NCI-H2227 (cell line): Measurements from ENCODE around the gene NAA10.

Experiments
- DNase-seq: peaks from one replicate; lab custom pipeline; 2025; ENCODE audit not compliant: unreplicated experiment; lab: John Stamatoyannopoulos, UW

The NAA10 gene

DNA sequence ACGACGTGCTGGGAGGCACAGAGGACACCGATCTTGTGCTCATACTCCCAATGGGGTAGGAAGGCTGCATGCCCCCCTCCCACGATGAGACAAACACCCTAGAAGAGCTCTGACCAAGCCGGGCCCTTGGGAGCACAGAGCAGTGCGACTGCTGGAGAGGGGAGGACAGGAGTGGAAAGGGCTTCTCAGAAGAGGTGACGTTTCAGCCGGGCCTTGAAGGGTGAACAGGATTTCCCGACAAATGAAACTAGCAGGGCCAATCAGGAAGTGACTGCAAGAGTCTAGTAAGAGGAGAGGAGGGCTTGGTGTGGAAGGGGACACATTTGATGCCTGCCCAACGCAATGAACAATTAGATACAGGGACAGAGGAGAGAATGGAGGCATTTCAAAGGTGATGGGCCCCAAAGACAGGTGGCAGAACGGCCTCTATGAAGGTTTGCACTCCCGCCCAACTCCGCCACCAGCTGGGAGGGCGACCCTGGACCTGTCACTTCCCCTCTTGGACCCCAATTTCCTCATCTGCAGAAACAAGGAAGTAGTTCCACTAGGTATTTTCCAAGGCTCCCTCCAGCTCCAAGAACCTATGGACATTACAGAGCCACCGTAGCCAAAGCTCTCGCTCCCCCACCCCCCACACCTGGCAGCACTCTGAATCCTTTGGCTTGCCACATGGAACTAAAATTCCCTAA, 32.8 kb upstream of the NAA10 start:
- no peak for DNase-seq

DNA sequence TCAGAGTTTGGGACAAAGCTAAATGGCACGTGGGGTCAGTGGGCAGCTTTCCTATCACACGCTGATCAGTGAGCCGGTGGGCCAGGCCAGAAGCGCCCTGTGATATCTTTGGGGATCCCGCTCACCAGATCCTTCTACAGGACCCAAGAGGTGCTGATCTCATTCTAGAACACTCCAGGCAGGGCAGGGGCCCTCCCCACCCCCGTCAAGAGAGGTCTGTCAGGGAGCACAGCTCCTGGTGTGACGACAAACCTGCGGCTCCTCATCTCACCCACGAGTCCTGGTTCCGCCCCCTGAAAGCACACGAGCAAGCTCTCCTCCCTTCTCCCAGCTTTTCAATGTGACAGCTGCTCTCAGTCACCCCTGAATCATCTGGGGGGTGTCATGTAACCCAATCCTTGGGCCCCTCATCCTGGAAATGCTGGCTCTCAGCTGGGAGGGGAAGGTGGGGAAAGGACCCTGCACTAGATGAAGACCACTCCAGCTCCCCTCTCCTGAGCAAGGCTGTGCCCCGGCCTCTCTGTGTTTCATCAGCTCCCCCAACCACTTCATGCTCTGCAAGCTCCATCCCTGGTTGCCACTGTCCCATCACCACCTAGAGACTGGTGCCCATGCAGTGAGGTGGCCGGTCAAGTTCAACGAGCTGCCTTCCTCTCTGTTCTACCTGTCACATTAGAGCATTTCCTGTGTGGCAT, 32.2 kb upstream of the NAA10 start:
- no peak for DNase-seq

DNA sequence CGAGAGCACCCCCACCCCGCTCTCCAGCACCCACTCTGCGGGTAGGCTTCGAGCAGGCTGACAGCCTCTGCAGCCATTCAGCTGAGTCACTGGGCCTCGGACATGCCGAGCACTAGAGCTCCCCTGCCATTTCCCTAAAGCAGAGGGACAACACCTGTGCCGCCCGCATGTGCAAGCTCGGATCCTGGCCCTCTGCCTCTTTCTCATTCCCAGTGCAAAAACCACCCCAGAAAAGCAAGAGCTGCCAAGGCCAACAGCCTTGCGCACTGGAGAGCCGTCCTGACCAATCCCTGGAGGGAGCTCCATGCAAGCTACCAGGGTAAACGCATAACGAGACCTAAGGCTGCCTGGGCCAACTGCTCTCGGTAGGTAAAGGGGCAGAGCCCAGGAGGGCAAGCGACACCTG, 31.4 kb upstream of the NAA10 start:
- DNase-seq: no peak

DNA sequence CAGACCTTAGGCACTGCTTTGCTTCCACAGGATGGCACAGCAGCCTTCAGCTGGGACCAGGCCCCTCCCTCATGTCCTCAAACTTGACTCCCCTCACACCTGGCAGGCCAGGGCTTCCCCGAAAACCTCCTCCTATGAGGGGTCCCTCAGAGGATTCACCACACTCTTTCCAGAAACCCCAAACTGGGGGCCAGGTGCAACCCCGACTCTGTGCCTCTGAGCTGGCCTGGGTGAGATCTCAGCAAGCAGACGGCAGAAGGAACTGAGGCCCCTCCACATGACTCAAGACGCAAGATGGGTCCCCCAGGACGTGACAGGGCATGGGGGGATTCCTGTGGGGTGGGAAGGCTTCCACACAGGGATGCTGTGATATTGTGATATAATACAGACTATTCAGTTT, 30.6 kb upstream of the NAA10 start:
- no peak for DNase-seq

DNA sequence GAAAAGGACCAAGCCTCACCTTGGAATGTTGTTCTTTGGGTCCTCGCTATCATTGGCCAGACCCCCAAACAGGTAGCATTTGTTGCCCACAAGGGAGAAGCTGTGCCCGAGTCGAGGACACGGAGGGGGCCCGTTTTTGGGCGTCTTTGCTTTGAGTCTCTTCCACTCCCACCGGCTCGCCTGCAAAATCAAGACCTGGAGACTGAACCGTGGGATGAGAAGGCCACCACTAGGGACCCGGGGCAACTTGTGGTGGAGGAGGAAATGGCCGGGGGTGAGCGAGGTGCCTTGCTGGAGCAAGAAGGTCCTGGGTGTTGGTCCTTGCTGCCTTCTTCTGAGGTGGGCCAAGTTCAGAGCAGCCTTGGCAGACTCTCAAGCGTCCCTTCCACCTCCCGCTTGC, 29.3 kb upstream of the NAA10 start:
- DNase-seq: no peak

DNA sequence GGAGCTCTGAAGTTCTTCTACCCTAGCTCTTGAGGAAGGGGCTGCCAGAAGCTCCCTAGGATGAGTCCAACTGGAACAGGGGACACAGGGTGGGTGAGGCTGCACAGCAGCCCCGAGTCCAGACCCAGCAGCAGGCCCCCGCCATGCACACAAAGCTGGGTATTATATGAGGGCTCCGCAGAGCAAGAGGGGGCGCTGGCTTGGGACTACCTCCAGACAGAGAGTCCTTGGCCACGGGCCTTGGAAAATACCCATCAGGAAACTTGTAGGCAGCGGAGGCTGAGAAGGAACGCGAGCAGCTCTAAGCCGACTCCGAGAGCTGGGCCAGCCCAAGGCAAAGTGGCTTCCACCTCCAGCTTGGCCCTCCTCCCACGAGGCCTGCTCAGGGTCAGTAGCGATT, 28.7 kb upstream of the NAA10 start:
- DNase-seq: no peak

DNA sequence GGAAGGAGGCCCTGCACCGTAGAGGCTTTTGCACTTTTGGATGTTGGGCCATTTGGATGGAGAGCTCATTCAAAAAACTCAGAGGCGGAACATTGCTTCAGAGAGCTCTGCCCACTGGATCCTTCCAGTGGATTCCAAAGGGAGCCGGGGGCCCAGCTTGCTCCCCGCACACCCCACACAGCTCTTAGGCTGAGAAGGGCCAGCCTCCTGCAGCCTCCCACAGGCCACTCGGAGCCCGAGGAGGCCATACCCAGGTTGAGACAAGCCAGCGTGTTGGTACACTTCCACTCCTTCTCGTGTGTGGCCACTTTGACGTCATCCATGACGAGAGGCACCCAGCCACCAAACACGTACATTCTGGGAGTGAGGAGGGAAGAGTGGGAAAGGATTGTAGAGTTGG, 26.5 kb upstream of the NAA10 start:
- DNase-seq: no peak

DNA sequence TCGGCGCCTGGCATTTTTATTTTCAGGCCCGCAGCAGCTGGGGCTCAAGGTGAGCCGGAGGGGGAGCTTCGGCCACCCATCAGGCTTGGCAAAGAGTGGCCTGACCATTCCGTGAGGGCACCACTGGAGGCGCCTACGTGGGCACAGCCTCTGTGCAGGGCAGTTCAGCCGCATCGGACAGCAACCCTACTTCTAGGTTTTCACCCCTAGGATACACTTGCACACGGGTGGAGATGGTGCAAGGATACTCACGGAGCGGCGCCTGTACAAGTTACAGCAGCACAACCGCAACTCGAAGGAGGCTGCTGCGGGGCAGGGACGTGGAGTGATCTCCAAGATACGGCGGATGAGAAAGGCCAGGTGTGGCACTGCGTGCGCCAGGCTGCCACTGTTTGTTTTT, 25.9 kb upstream of the NAA10 start:
- DNase-seq: no peak

DNA sequence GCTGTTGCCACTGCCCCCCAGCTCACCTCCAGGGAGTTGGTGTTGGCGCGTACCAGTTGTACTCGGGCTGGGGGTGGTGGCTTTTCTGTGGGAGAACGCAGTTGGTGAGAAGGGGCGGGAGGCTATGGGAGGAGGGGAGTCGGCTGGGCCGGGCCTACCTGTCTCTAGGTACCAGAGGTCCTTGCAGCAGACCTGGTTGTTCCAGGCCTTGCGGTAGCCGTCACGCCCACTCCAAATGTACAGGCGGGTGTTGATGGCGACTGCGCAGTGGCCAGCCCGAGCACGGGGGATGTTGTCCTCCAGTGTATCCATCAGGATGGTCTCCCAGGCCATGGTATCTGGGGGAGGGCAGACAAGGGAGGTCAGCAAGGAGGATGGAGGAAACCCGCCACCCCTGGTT, 25.2 kb upstream of the NAA10 start:
- no peak for DNase-seq

DNA sequence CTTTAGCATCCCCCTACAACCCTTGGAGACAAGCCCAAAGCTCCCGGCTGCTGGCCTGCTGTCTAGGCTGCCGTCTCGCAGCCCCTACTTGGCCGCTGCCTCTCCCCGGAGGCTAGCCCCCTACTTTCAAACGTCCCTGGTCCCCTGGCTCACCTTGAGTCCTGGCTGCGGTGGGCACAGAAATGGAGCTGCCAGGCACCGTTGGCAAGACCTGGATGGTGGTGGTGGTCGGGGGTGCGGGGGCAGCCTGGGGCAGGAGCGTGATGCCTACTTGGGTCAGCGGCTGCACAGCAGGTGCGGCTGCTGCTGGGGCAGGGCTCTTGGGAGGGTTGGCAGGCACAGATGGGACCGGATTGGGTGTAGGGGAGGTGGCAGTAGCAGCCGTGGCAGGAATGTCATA, 24.8 kb upstream of the NAA10 start:
- no peak for DNase-seq

DNA sequence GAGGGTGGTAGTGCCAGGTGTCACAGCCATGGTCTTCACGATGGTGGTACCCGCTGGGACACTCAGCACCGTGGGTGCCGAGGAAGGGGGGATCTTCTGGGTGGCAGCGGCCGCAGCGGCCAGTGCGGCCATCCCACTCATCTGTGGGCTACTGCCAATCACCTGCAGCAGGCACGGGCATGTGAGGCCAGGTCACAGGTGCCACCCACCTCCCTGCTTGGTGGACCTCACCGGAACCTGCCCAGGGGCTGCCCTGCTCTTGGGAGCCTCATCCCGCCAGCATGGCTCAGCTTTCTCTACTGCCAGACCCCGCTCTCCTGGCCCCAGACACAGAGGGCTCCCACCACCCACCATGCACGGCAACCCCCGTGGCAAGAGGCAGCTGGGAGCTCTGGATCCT, 23.8 kb upstream of the NAA10 start:
- no peak for DNase-seq

DNA sequence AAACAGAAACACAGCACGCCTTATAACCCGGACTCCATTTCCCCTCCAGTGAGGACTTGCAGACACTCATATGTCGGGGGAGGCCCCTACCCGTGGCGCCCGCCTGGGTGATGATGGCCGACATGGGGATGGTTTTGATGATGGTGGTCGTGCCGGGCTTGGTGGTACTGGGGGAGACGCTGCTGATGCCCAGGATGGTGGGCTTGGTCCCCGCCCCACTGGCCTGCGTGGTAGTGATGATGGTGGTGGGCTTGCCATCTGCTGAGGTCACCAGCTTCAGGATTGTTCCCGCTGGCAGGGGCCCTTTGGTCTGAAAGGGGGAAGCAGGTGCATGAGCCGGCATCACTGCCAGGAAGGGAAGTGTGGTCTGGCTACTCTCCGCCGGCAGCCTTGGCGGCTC, 22.4 kb upstream of the NAA10 start:
- no peak for DNase-seq

DNA sequence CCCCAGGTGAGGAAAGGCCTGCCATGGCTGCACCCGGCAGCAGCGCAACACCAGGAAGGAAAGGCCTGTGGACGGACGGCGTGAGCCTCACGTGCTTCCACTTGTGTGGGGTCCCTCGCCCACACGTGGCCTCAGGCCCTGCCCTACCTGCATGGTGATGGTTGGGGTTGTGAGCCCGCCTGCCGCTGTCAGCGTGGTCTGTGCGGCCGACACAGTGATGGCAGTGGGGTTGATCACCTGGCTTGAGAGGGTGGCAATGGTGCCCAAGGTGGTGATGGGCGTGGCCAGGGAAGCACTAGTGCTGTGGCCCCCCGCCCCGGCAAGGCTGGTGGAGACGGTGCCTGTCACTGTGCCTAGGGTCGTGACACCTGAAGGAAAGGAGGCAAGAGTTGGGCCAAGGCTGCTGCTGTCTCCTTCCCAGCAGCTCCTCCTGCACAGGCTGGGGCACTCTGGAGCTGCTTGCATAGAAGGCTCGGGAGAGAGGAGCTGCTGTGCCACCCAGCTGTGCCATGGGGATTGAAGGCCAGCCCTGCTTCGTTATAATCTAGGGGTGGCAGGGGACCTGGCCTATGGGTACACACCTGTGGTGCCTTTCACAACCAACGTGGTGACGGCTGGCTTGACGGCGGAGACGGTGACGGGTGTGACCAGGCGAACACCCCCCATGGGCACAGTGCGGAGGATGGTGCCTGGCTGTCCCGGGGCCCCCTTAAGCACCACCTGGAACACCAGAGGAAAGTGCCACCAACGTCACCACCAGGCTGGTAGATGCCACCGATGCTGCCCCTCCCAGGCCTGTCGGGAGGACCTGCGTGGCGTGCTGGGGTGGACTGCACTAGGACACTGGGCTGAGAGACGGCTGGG, 21.4 kb upstream of the NAA10 start:
- DNase-seq: no peak

DNA sequence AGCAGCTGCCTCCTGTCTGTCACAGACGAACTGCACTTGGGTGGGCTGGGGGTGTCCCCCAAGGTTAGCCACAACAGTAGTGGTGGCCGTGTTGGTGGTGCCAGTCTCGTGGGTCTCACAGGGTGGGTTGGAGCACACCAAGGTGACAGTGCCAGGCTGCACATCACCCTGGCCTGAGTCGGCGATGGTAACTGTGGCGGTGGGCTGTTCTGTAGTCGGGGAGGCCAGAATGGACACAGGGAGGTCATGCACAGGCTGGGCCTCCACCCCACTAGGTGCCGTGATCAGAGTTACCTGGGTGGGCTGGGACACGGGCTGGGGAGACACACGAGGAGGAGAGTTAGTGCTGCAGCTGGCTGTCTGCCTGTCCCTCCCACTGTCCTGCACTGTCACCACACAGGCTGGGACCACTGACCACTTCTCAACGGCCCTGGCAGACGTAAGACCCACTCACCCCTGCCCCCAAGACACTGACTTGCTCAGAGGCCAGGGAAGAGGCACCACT, 20.4 kb upstream of the NAA10 start:
- no peak for DNase-seq

DNA sequence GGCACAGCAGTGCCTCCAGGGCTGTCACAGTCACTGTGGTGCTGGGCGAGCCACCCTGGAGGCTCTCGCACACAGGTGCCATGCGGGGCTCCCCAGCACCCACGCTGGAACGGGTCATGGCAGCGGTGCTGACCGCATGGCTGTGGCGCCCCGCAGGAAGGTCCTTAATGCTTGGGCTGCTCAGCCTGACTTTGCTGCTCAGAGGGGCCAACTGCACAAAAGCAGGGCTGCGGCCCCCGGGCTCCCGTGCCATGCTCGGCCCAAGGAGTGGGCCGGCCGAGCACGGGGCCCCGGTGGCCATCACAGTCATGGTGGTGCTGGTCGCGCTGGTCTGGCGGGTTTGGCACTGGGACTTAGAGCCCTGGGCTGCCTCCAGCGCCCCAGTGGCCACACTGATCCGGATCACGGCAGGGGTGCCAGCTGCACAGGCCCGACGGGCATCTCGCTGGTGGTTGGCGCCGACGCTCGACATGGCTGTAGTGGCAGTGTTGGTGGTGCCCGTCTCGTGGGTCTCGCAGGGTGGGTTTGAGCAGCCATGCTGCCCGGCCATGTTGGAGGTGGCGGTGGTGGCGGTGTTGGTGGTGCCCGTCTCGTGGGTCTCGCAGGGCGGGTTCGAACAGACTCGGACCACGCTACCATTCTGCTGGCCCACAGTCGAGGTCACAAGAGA, 19.9 kb upstream of the NAA10 start:
- DNase-seq: no peak

DNA sequence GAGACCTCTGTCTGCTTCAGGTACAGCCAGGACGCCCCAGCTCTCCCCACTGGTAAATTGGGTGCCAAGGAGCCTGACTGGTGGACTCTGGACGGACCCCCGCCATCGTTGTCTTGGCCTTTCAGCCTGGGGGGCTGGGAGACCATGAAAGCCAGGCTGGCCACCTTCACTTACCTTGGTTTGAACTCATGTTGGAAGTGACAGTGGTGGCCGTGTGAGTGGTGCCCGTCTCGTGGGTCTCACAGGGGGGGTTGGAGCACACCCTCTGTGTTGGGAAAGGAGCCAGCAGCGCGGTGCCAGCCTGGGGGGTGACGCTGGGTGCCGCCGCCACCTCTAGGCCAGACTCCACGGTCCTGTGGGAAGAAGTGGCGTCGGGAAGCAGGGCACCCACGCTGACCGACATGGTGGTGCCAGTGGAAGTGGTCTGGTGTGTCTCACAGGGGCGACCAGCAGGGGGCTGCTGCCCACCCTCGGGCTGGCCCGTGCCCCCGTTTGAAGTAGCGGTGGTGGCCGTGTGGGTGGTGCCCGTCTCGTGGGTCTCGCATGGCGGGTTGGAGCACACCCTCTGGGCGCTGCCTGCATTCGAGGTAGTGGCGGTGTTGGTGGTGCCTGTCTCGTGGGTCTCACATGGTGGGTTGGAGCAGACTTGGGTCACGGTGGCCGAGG, 19.2 kb upstream of the NAA10 start:
- no peak for DNase-seq

DNA sequence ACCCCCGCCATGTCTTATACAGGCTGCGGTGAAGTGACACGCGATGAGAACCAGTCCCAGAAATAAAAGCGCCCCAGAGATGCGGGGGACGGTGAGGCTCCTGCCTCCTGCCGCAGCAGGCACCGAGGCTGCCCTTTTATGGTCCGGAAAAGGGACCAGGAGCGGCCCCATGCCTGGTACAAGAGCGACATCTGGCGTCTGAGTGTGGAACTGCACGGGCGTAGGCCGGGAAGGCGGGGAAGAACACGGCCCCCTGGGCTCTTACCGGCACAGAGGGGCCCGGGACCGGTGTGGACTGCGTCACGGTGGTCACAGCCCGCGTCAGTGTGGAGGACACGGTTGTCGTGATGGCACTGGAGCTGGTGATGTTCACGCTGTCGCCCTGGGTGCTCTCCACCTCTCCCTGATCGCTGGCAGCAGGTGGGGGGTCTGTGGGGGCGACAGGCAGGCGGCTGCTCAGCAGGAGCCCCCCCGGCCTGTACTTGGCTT, 18.5 kb upstream of the NAA10 start:
- peak; percentile 85 for DNase-seq

DNA sequence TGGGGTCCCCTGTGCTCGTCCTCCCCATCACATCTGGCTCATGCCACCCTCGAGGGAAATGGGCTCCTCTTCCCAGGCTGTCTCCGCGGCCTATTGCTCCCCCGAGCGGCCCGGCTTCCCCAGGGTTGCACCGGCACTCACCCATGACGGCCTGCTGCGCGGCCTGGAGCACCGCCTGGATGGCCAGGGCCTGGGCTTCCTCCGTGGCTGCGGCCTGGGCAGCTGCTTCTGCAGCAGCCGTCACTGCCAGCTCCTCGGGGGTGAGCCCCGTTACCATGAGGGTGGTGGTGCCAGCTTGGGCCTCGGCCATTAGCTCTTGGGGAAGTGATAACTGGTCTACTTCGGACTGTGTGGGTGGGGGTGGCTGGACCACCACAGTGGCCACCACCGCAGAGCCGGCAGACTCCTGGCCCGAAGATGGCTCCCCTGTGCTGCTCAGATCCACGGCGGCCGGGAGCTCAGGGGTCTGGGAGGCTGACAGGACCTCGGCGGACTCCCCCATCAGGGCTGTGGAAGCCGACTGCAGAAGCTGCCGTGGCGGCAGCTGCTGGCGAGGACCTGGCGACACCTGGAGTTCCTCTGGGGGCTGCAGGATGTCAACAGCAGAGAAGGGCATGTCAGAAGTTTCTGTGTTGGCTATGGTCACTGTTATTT, 17.7 kb upstream of the NAA10 start:
- no peak for DNase-seq

DNA sequence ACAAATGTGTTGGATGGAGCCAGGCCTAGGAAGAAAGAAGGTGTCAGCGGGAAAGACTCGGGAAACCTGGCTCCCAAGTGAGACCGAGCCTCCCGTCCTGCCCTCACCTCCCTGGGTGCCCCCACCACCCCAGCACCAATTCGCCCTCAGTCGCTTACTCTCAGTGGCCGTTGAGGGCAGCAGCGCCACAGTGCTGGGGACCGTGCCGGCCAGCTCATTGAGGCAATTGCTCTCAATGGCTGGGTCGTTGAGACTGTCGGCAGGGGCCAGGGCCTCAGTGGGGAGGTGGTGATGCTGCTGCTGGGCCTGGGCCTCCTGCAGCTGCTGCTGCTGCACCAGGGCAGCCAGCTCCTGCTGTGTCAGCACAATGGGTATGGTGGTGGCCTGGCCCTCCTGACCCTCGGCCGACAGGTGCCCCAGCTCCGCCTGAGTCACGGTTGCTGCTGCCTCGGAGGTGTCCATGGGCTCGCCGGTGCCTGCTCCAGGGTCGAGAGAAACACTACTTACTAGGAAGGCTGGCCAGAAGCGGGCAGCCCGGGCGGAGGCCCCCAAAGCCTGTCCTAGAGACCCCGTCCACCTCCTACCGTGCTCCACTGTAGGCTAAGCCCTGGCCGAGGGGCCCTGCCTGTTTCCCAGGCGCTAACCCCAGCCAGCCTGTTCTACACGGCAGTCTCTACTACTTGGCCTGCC, 17.0 kb upstream of the NAA10 start:
- no peak for DNase-seq

DNA sequence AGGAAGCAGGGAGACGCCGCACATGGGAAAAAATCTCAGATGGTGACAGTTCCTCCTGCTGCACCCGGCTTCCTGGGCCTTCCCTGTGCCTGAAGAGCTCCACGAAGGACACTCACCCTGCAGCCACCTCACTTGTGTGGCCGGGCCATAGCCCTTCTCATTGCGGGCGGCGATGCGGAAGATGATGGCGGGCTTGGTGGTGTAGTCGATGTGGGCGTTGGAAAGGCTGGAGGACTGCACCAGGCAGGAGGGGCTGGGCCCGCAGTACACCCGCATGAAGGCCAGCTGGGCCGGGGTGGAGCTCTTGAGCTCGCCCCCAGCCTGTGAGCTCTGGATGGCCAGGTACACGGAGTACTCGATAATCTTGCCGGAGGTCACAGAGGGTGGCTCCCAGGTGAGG, 15.3 kb upstream of the NAA10 start:
- DNase-seq: no peak
